Muscle of arm (tissue), 12 donors: ENCODE data around the gene LRMDA. TPM values are rescaled to one million over a fixed set of nuclear protein-coding genes. Genes with fewer than 3 reads are reported as not detected.
A peak's percentile ranks its signal among the peaks of the same experiment; 100 is the strongest.

Experiments used
- DNase-seq: peaks from one replicate; pipeline ENCODE4 v3.0.0-alpha.2; 2013
- polyA plus RNA-seq, 12 donors: library from polyadenylated mRNA; unstranded; fragments of 120-200 nt; gene quantifications; one replicate each; pipeline ENCODE4 v1.2.1, GENCODE V29; 2013; ENCODE audit not compliant: insufficient read length in 12 of 12

Gene LRMDA
- polyA plus RNA-seq, 12 donors, result 3.5 to 6.7 (median 5.2) TPM; not detected in 2

GRCh38 chr10:75905490-75905889 lies 474.1 kb downstream of the LRMDA start:
- DNase-seq, result no peak

- DNase-seq, result no peak
Measured at GRCh38 chr10:75910032-75910431, 478.6 kb downstream of the LRMDA start.

GRCh38 chr10:75911426-75911825 lies 480.0 kb downstream of the LRMDA start:
- DNase-seq, result no peak

GRCh38 chr10:75916906-75917305 lies 485.5 kb downstream of the LRMDA start:
- DNase-seq, result peak; percentile 14

- DNase-seq, result no peak
Measured at GRCh38 chr10:75919913-75920312, 488.5 kb downstream of the LRMDA start.

- DNase-seq, result no peak
Measured at GRCh38 chr10:75922435-75922834, 491.0 kb downstream of the LRMDA start.

GRCh38 chr10:75924309-75924902 lies 493.0 kb downstream of the LRMDA start:
- DNase-seq, result no peak

GRCh38 chr10:75925999-75926398 lies 494.6 kb downstream of the LRMDA start:
- DNase-seq, result no peak

- no peak for DNase-seq
Measured at GRCh38 chr10:75926763-75927162, 495.3 kb downstream of the LRMDA start.

- DNase-seq, result no peak
Measured at GRCh38 chr10:75928231-75928630, 496.8 kb downstream of the LRMDA start.

- no peak for DNase-seq
Measured at GRCh38 chr10:75929630-75930161, 498.3 kb downstream of the LRMDA start.

- DNase-seq, result no peak
Measured at GRCh38 chr10:75932921-75933320, 501.5 kb downstream of the LRMDA start.

- no peak for DNase-seq
Measured at GRCh38 chr10:75935240-75935639, 503.8 kb downstream of the LRMDA start.

- no peak for DNase-seq
Measured at GRCh38 chr10:75935650-75936400, 504.4 kb downstream of the LRMDA start.

GRCh38 chr10:75936841-75937240 lies 505.4 kb downstream of the LRMDA start:
- no peak for DNase-seq

GRCh38 chr10:75937823-75938222 lies 506.4 kb downstream of the LRMDA start:
- DNase-seq, result no peak

- no peak for DNase-seq
Measured at GRCh38 chr10:75938380-75939122, 507.1 kb downstream of the LRMDA start.

- DNase-seq, result no peak
Measured at GRCh38 chr10:75939541-75939940, 508.1 kb downstream of the LRMDA start.

- DNase-seq, result no peak
Measured at GRCh38 chr10:75940742-75941141, 509.3 kb downstream of the LRMDA start.

- no peak for DNase-seq
Measured at GRCh38 chr10:75941223-75941801, 509.9 kb downstream of the LRMDA start.

- DNase-seq, result no peak
Measured at GRCh38 chr10:75944061-75944460, 512.6 kb downstream of the LRMDA start.

GRCh38 chr10:75948583-75948982 lies 517.2 kb downstream of the LRMDA start:
- DNase-seq, result no peak
